Lower leg skin (tissue), 4 donors: ENCODE results near the gene NFIB. TPM values are rescaled to one million over a fixed set of nuclear protein-coding genes. Genes with fewer than 3 reads are reported as not detected.

Source experiments
- DNase-seq, 2 donors: peaks; one replicate each; pipeline ENCODE4 v3.0.0-alpha.2; 2019; ENCODE audit warnings: low spot score in 2 of 2
- H3K4me3 ChIP-seq: fragments of 200-600 bp; sonication (generic); 2 replicates; pipeline ENCODE4 v1.5.1; 2017; ENCODE audit warnings: mild to moderate bottlenecking, low read depth; ENCODE audit not compliant: poor library complexity, severe bottlenecking
- CTCF ChIP-seq, 3 donors: fragments of 450-650 bp; IDR thresholded peaks; one replicate each; pipeline ENCODE4 v1.5.1; 2016; ENCODE audit warnings: antibody characterized with exemption in 3 of 3, mild to moderate bottlenecking in 3 of 3, moderate library complexity in 2 of 3
- POLR2A ChIP-seq, 2 donors: fragments of 450-650 bp; IDR thresholded peaks; one replicate each; pipeline ENCODE4 v1.6.1; 2016 to 2017; ENCODE audit warnings: antibody characterized with exemption in 2 of 2, mild to moderate bottlenecking in 1 of 2, moderate library complexity in 1 of 2
- WGBS, 2 donors: methylation state at CpG; one replicate each; pipeline ENCODE4 v1.1.5; 2018; 5-methylcytosine and 5-hydroxymethylcytosine counted together
- intact Hi-C: fragments of 100-400 bp; cut with DNase I; formaldehyde crosslinking; loops from one replicate; pipeline ENCODE4 v1.15.0; 2023; ENCODE audit warnings: low total_unique reads
- total RNA-seq, 4 donors: library from RNA; depleted of rRNA; stranded (reverse); fragments of >200 nt; gene quantifications; one replicate each; pipeline ENCODE4 v1.1.0, GENCODE V29; 2016

The NFIB gene
- total RNA-seq, 4 donors from 2014 or later: 68.2 to 145 (median 78.6) TPM

- H3K4me3 ChIP-seq: no peak overlapping the region
- peak in 1 of 2 donors; percentile 89 for DNase-seq
- intact Hi-C loops: no loop called here
- 38 to 46% methylated on average over 11 of the region's 11 CpGs for WGBS, 2 donors
- TF ChIP-seq POLR2A (IDR thresholded peaks at IDR 0.05): no peak
- TF ChIP-seq CTCF (IDR thresholded peaks at IDR 0.05): no peak
Observed at GRCh38 chr9:14180093-14180959, 133.6 kb downstream of the NFIB start.

GRCh38 chr9:14179449-14179848, 134.5 kb downstream of the NFIB start:
- intact Hi-C loops: no loop called here
- no peak for TF ChIP-seq POLR2A (IDR thresholded peaks at IDR 0.05)
- no peak for TF ChIP-seq CTCF (IDR thresholded peaks at IDR 0.05)
- DNase-seq: no peak
- WGBS, 2 donors: 66 to 70% methylated on average over 3 of the region's 3 CpGs
- no peak overlapping the region for H3K4me3 ChIP-seq

- TF ChIP-seq CTCF (IDR thresholded peaks at IDR 0.05) (no peak), POLR2A (IDR thresholded peaks at IDR 0.05) (no peak)
- 95 to 98% methylated on average over 1 of the region's 1 CpG for WGBS, 2 donors
- DNase-seq: no peak
- H3K4me3 ChIP-seq: no peak overlapping the region
- intact Hi-C loops: no loop called here
Observed at GRCh38 chr9:14175778-14176177, 138.2 kb downstream of the NFIB start.

GRCh38 chr9:14173713-14174112, 140.2 kb downstream of the NFIB start:
- no peak overlapping the region for H3K4me3 ChIP-seq
- intact Hi-C loops: no loop called here
- no peak for TF ChIP-seq POLR2A (IDR thresholded peaks at IDR 0.05)
- TF ChIP-seq CTCF (IDR thresholded peaks at IDR 0.05): no peak
- DNase-seq: no peak
- WGBS, 2 donors: 73 to 77% methylated on average over 2 of the region's 2 CpGs

GRCh38 chr9:14170973-14171596, 142.9 kb downstream of the NFIB start:
- no peak for TF ChIP-seq CTCF (IDR thresholded peaks at IDR 0.05)
- no peak for TF ChIP-seq POLR2A (IDR thresholded peaks at IDR 0.05)
- 65 to 71% methylated on average over 5 of the region's 5 CpGs for WGBS, 2 donors
- no peak overlapping the region for H3K4me3 ChIP-seq
- intact Hi-C loops: no loop called here
- no peak for DNase-seq
